Subcutaneous abdominal adipose tissue (tissue), 5 donors: ENCODE results near the gene GFRAL.

Experiments used
- H3K27ac ChIP-seq: one replicate; pipeline ENCODE4 v1.7.0; 2013; ENCODE audit warnings: low read depth, mild to moderate bottlenecking, inconsistent platforms, low read length, moderate library complexity
- H3K27me3 ChIP-seq, 5 donors: one replicate each; pipeline ENCODE4 v1.7.0; 2013; ENCODE audit warnings: low read length in 5 of 5, inconsistent platforms in 1 of 5; ENCODE audit not compliant: control insufficient read depth in 5 of 5, insufficient read depth in 4 of 5
- H3K36me3 ChIP-seq, 5 donors: one replicate each; pipeline ENCODE4 v1.7.0; 2013; ENCODE audit warnings: low read length in 5 of 5; ENCODE audit not compliant: control insufficient read depth in 5 of 5, insufficient read depth in 5 of 5
- H3K4me1 ChIP-seq, 5 donors: one replicate each; pipeline ENCODE4 v1.7.0; 2013; ENCODE audit warnings: low read length in 5 of 5, mild to moderate bottlenecking in 3 of 5, moderate library complexity in 1 of 5; ENCODE audit not compliant: control insufficient read depth in 5 of 5, insufficient read depth in 5 of 5
- H3K4me3 ChIP-seq, 5 donors: one replicate each; pipeline ENCODE4 v1.7.0; 2013; ENCODE audit warnings: low read length in 5 of 5, low read depth in 1 of 5
- H3K9ac ChIP-seq, 5 donors: one replicate each; pipeline ENCODE4 v1.7.0; 2013; ENCODE audit warnings: low read length in 5 of 5, mild to moderate bottlenecking in 4 of 5, moderate library complexity in 3 of 5
- H3K9me3 ChIP-seq, 5 donors: one replicate each; pipeline ENCODE4 v1.7.0; 2013; ENCODE audit warnings: low read length in 5 of 5; ENCODE audit not compliant: control insufficient read depth in 5 of 5
- donor health status: healthy.
- donor health status: healthy.
- donor health status: healthy.
- donor health status: healthy.
- donor health status: healthy.

The GFRAL gene

DNA sequence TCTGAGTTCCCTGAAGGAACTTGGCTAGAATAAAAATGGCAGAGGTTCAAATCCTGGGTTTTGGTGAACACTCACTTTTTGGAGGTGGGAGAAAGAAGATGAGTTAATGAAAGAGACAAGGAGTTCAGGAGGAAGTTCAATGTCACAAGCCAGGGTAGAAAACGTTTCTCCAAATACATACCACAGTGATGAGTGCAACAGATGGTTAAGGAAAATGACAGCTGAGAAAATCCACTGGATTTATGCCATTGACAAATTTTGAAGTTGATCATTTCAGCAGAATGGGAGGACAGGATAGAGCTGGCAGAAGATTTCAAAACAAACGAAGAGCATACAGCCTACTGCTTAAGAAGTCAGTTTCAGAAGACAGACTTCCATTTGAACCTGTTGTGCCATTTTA is 122.7 kb downstream of the GFRAL start:
- Histone ChIP-seq H3K4me1 (peaks cover 0 to 12% (median 7%) of the 10 kb centered on the region in 5 donors), H3K9me3 (no peaks in the 10 kb centered on the region), H3K36me3 (no peaks in the 10 kb centered on the region), H3K27me3 (no peaks in the 10 kb centered on the region), H3K9ac (no peak overlapping the region), H3K4me3 (no peak overlapping the region), H3K27ac (no peak overlapping the region)
